C4-2B (cell line): ENCODE results near the gene GPR31.

Experiments used
- CTCF ChIP-seq: fragments of 450-650 bp; conservative IDR thresholded peaks from 2 replicates; pipeline ENCODE4 v1.5.1; 2017; ENCODE audit warnings: mild to moderate bottlenecking
- ZFX ChIP-seq: fragments of 450-650 bp; IDR thresholded peaks from 2 replicates; pipeline ENCODE4 v1.6.1; 2017

DNA sequence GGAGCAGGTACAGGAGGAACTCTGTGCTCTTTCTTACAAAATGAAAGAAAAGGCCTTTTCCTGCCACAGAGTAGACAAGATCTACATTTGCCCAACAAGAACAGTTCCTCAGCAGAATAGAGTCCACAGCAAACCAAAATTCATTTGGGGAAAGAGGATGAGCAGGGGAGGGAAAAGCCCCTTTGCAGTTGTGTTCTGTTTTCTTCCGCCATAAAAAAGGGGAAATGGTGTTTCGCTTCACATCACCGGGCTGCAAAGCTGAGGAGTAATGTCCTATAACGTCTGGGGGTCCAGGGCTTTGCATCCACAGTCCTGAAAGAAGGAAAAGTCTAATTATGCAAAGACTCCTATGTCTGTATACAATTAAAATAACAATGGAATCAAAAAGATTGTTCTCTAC lies at the start of gene GPR31:
- TF ChIP-seq CTCF (no peak), ZFX (no peak)
